SU-DHL-6 (cell line): Measurements from ENCODE around the gene ATP1A4.

Source experiments
- CTCF ChIP-seq: fragments of 200-600 bp; sonication (generic); IDR thresholded peaks from one replicate; pipeline ENCODE4 v1.5.1; 2017; ENCODE audit warnings: antibody characterized with exemption, mild to moderate bottlenecking, low read length, moderate library complexity; ENCODE audit not compliant: insufficient read depth, poor library complexity, severe bottlenecking
- EZH2phosphoT487 ChIP-seq: fragments of 200-600 bp; sonication (generic), shearing (Covaris generic); conservative IDR thresholded peaks from 2 replicates; pipeline ENCODE4 v1.6.1; 2018; ENCODE audit warnings: mild to moderate bottlenecking, antibody characterized with exemption, low read length, moderate library complexity, mixed read lengths

GRCh38 chr1:160105155-160105554 is 46.2 kb upstream of the ATP1A4 start:
- TF ChIP-seq EZH2phosphoT487: no peak
- no peak for TF ChIP-seq CTCF
